Measurements from ENCODE around the gene VWA8.
"Not testable (repeated sequence)": the region's sequence is repeated elsewhere in the genome, so short reads cannot be mapped to it uniquely, and the experiment has no call there.

Gene VWA8

DNA sequence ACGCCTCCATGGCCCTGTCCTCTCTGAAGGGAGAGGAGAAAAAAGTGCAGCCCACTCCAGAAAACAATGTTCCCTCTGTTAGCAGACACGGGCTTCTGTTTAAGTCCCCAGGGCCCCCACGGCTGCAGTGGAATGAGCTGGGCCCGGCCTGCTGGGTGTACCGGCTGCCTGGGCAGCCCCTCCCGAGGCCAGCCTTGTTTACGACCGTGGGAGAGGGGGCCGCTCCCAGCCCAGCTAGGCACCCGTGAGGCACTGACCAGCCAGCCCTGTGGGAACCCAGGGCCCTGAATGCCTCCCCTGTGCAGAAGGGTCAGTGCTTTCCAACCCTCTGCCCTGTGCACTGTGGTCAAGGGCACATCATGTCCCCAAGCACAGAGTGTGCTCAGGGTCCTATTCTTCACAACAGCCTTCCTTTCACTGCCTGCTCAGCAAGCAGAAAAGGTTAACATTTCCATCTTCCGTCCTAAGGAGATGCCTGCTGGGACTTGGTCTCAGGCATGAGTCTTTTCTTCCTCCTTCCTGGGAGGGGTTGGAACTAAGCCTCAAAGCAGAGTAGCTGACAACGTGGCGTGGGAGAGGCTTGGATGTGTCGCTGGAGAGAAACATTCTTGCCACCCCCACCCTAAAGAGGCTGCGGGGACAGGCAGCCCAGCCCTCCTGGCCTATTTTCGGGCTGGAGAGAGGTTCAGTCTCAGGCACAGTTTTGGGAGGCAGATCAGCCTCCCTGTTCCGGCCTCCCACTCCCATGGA lies 413.5 kb downstream of the VWA8 start:
- DNase-seq, result no peak

DNA sequence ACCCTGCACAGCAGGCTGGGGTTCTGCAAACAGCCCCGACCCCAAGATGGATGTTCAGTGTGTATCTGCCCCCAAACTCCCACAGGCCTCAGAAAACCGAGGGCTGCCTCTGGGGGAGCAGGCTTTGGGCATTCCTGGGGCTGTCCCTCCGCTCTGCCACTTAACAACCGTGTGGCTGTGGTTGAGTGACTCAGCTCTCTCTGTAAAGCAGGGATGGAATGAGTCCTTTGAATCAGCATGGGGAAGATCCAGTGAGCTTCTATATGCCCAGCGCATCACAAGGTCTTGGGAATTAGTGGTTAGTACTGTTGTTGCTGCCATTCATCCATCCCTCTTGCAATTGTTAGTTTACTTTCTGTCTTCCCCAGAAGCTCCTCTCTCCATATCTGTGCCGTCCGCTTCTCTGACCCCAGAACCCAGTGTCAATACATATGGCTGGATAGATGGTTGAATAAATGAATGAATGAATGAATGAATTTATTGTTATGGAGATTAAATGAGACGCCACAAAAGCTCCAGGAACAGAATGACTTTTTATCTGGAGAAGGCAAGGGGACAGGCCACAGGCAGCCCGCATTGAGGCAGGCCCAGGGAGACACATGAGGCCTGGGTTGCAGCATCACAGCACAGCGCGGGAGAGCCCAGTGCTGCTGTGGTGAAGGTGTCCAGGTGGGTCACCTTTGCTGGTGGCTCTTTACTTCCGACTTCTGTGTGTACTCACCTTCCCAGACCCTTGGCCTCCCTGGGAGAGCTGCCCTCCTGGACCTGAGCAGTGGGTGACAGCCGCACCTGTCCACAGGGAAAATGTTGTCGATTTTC lies 414.3 kb downstream of the VWA8 start:
- no peak for DNase-seq

- no peak for DNase-seq
Measured at GRCh38 chr13:41545432-41545707, 415.5 kb downstream of the VWA8 start.

- DNase-seq, result no peak
Measured at GRCh38 chr13:41543664-41544300, 417.1 kb downstream of the VWA8 start.

DNA sequence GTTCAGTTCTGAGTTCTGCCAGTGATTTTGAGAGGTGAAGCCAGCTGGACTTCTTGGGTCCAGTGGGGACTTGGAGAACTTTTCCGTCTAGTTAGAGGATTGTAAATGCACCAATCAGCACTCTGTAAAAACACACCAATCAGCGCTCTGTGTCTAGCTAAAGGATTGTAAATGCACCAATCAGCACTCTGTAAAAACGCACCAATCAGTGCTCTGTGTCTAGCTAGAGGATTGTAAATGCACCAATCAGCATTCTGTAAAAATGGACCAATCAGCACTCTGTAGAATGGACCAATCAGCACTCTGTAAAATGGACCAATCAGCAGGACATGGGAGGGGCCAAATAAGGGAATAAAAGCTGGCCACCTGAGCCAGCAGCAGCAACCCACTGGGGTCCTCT lies 418.1 kb downstream of the VWA8 start:
- DNase-seq, result not testable (repeated sequence)

DNA sequence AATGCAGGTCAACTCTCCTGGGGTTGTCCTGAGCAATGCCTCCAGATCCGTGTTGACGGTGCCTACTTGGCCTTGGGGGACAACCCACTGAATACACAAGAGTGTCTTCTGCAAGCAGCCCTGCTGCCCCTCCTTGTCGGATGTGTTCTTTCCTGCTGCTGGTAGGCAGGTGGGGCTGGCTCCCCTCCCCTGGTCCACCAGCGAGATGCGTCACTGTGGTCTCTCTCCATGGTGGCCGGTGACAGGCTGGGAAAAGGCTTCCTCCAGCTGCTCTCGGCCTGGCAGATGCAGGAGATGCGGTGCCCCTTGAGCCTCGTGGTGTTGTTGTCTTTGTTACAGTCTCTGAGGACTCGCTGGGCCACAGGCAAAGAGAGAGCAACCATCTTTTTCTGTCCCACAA lies 418.6 kb downstream of the VWA8 start:
- no peak for DNase-seq

DNA sequence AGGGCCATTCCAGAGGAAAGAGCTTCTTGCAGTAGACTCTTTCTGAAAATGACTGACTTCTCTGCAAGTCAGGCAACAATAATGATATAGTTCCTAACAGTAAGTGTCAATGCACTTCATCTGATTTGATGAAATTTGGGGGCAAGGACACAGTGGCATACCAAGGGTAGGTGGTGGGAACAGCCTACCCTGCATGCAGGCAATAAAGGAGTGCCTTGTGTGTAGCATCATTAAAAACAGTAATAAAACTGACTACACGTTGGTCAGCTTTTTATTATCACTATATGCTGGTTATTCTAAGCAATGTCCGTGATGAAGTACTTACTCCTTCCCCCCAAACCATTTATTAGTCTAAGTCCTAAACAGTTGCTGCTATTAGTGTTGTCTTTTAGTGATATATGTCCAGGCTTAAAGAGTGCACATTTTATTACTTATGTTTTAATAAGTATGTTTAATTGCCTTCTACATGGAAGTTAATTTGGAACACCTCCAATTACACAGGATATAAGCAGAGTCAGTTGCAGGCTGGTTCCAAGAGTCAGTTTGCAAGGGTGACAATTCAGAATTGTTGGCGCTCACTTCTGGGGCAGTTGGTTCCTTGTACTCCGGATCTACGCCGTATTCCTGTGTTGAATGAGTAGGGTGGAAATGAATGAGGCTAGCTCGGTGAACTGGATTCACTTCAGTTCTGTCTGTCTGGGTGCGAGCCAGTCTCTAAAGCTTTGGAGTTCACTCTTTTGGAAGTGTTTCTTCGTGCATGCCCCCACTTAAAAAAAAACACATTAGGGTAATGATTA lies 419.6 kb downstream of the VWA8 start:
- no peak for DNase-seq

DNA sequence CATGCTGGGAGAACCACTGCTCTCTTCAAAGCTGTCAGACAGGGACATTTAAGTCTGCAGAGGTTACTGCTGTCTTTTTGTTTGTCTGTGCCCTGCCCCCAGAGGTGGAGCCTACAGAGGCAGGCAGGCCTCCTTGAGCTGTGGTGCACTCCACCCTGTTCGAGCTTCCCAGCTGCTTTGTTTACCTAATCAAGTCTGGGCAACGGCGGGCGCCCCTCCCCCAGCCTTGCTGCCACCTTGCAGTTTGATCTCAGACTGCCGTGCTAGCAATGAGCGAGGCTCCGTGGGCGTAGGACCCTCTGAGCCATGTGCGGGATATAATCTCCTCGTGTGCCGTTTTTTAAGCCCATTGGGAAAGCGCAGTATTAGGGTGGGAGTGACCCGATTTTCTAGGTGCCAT lies 420.7 kb downstream of the VWA8 start:
- DNase-seq, result not testable (repeated sequence)

GRCh38 chr13:41533266-41534052 lies 427.4 kb downstream of the VWA8 start:
- no peak for DNase-seq

GRCh38 chr13:41528021-41528420 lies 432.9 kb downstream of the VWA8 start:
- DNase-seq, result no peak

GRCh38 chr13:41520660-41521630 lies 440.0 kb downstream of the VWA8 start:
- DNase-seq, result no peak

DNA sequence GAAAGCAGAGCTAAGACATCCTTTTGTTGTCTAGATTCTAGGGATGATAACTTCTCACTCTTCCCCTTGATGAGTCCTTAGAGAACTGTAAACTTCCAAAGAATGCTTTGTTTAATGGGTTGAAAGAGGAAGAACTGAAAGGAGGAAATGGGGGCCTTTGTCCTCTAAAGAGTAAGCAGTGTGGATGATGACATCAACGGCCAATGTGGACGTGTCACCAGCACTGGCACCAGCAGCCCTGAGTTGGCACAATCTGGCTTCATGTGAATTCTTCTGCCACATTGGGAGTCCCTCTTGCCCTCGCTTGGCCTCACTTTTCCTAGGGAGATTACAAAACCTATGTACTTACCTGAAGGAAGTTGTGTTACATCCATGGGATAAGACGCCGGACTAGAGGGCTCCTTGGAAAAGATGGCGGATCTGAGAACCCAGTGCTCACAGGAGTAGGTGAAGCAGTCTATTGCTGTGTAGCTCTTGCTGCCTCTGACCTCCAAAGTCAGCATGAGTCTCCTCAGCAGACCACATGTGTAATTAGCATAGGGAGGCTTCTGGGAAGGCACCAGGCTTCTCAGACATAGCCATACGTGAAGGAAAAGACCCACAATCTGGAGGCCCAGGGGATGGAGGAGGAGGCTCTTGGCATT lies 440.8 kb downstream of the VWA8 start:
- no peak for DNase-seq
